ENCODE data around the gene SLC22A3. TPM values are rescaled to one million over a fixed set of nuclear protein-coding genes. Genes with fewer than 3 reads are reported as not detected.

The SLC22A3 gene
- total RNA-seq, 1 experiment from 2014 or later = 2.5 TPM

GRCh38 chr6:160393891-160394653, 45.9 kb downstream of the SLC22A3 start:
- DNase-seq (ENCODE audit: low read depth) = no peak
- in situ Hi-C loops (cut with HindIII; ENCODE audit: low pct_unique_long_range_greater_than_20kb, low sequenced_read_pairs) = no loop called here

DNA sequence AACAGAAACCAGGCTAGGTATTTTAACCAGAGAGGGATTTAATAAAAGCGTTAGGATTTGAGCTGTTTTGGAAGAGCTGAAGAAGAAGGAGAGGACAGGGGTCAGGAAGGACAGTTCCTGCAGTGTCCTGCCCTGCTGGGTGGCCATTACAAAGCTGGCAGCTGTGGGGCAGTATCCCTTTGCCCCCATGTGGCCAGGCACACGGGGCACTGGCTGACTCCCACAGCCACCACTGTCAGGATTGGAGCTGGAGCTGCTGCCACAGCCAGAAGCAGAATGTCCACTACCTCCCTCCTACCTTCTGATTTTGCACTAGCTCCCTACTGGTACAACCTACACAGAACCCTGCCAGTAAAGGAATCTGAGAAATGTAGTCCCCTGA, 46.5 kb downstream of the SLC22A3 start:
- in situ Hi-C loops (cut with HindIII; ENCODE audit: low pct_unique_long_range_greater_than_20kb, low sequenced_read_pairs) = no loop called here
- no peak for DNase-seq (ENCODE audit: low read depth)

DNA sequence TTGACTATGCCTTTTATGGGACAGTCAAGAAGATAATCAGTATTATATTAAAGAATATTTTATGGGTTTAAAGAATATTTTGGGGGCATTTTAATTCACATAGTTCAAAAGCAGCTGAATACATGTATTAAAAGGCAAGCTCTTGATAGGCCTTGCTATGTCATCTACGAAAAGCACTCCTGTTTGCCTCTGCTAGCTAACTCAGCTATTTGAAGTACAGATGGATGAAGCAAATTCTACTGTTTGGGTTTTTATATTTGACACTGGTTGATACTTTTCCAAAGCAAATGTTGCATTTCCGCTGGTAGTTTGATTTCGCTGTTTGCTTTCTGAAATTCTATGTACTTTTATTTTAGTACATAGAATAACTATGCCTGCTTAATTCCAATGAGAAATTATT, 47.0 kb downstream of the SLC22A3 start:
- in situ Hi-C loops (cut with HindIII; ENCODE audit: low pct_unique_long_range_greater_than_20kb, low sequenced_read_pairs) = no loop called here
- no peak for DNase-seq (ENCODE audit: low read depth)

DNA sequence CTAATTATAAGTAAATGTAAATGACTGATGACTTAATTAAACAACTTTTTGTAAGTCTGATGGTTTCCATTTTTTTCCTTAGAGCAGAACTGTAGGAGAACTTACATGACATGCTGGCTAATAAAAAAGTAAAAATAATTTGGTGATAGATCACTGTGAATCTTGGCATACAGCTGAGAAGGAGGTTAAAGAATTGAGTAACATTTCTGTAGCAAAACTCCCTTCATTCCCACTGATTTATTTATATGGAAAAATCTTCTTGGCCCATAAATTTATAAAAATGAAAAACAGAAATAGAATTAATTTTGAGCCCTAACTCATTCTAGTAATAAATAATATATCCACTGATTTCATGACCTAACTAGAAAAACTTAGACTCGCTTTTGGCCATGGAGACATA, 48.1 kb downstream of the SLC22A3 start:
- DNase-seq (ENCODE audit: low read depth) = no peak
- in situ Hi-C loops (cut with HindIII; ENCODE audit: low pct_unique_long_range_greater_than_20kb, low sequenced_read_pairs) = no loop called here

- in situ Hi-C loops (cut with HindIII; ENCODE audit: low pct_unique_long_range_greater_than_20kb, low sequenced_read_pairs) = no loop called here
- no peak for DNase-seq (ENCODE audit: low read depth)
Observed at GRCh38 chr6:160398674-160399271, 50.6 kb downstream of the SLC22A3 start.

DNA sequence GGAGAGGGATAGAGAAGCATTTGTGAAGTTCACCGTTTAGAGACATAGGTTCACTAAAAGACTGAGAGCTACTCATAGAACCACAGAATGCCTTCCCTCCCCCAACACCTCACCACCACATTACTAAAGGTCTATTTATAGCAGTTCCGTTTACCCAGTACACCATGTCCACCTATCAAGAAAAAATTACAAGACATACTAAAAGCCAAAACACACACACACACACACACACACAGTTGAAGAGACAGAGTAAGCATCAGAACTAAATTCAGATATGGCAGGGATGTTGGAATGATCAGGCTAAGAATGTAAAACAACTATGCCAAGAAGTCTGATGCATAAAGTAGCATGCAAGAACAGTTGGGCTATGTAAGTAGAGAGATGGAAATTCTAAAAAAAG, 52.3 kb downstream of the SLC22A3 start:
- in situ Hi-C loops (cut with HindIII; ENCODE audit: low pct_unique_long_range_greater_than_20kb, low sequenced_read_pairs) = no loop called here
- DNase-seq (ENCODE audit: low read depth) = no peak

DNA sequence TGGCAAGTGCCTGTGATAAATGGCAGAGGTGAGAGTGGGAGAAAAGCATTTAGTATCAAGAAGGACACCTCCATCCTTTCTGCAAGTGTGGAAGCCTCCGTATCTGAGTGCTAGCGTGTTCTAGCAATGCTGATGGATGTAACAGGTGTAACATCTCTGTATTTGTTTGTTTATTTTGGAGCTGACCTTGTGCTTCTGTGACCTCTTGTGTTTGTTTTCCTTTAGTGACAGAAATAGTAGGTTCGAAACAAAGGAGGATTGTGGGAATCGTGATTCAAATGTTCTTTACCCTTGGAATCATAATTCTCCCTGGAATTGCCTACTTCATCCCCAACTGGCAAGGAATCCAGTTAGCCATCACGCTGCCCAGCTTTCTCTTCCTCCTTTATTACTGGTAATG, 60.4 kb downstream of the SLC22A3 start:
- in situ Hi-C loops (cut with HindIII; ENCODE audit: low pct_unique_long_range_greater_than_20kb, low sequenced_read_pairs) = no loop called here
- no peak for DNase-seq (ENCODE audit: low read depth)

DNA sequence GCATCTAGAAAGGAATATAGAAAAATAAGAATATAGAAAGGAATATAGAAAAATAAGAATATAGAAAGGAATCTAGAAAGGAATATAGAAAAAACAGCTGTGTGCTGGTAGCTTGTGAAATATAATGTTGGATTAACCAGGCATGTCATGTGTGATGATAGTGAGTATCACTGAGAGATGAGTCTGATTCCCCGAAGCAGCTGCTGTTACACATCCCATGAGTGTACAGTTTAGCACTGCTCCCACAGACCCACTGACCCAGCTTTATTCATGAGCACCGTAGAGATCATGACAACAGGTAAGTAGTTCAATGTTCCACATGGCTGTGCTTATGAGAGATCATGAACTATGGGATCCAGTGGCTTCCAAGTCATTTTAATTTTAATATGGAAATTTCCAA, 64.8 kb downstream of the SLC22A3 start:
- no peak for DNase-seq (ENCODE audit: low read depth)
- in situ Hi-C loops (cut with HindIII; ENCODE audit: low pct_unique_long_range_greater_than_20kb, low sequenced_read_pairs) = no loop called here

DNA sequence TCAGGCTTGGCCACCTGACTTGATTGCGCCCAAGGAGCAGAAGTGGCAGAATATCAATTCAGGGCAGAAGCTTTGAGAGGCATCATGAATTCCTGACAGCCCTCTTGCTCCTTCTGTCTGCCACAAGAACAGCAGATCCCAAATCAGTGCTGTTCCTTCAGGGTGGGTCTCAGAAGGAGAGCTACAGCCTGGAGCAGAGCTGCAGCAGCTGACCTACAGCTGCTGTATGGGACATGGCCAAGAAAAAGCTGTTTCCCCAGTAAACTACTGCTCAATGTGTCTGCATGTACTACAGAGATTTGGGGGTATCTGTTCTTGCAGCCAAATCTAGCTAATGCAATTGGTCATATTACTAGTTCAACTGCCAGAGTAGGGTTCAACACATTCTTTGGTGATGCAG, 69.0 kb downstream of the SLC22A3 start:
- no peak for DNase-seq (ENCODE audit: low read depth)
- in situ Hi-C loops (cut with HindIII; ENCODE audit: low pct_unique_long_range_greater_than_20kb, low sequenced_read_pairs) = no loop called here

DNA sequence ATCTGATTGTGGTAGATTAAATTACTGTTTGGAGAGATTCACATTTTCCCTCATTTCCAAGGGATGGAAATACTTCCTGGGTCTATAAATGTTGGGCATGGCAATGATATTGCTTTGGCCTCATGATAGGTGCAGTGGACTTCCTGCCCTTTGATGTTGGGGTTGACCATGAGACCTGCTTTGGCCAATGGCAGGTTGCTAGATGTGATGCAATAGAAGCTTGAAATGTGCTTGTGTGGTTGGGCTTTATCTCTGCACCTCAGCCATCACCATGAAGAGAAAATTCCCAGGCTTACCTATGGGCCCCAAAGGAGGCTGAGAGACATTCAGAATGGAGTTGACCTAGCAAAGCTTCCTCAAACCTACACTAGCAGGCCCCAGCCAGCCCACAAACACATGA, 69.4 kb downstream of the SLC22A3 start:
- in situ Hi-C loops (cut with HindIII; ENCODE audit: low pct_unique_long_range_greater_than_20kb, low sequenced_read_pairs) = no loop called here

DNA sequence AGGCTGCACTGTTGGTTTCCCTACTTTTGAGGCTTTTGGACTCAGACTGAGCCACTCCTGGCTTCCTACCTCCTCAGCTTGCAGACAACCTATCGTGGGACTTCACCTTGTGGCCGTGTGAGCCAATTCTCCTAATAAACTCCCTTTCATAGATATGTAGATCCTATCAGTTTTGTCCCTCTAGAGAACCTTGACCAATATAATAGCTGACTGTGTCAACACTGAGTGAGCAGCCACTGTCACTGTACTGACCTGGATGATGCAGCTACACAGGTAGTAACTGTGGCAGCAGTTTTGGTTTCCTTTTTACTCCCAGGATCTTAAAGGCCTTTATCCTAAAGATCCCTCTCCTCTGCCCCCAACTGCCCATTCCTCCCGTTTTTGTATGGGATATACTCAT, 70.2 kb downstream of the SLC22A3 start:
- in situ Hi-C loops (cut with HindIII; ENCODE audit: low pct_unique_long_range_greater_than_20kb, low sequenced_read_pairs) = no loop called here
- DNase-seq (ENCODE audit: low read depth) = no peak

More for the DNA sequence above, 69.4 kb downstream of the SLC22A3 start:
- no peak for DNase-seq (ENCODE audit: low read depth)

- in situ Hi-C loops (cut with HindIII; ENCODE audit: low pct_unique_long_range_greater_than_20kb, low sequenced_read_pairs) = no loop called here
- DNase-seq (ENCODE audit: low read depth) = no peak
Observed at GRCh38 chr6:160419488-160419887, 71.3 kb downstream of the SLC22A3 start.

- DNase-seq (ENCODE audit: low read depth) = no peak
- in situ Hi-C loops (cut with HindIII; ENCODE audit: low pct_unique_long_range_greater_than_20kb, low sequenced_read_pairs) = no loop called here
Observed at GRCh38 chr6:160420253-160420968, 72.2 kb downstream of the SLC22A3 start.

- DNase-seq (ENCODE audit: low read depth) = no peak
- in situ Hi-C loops (cut with HindIII; ENCODE audit: low pct_unique_long_range_greater_than_20kb, low sequenced_read_pairs) = no loop called here
Observed at GRCh38 chr6:160420969-160421556, 72.9 kb downstream of the SLC22A3 start.

- DNase-seq (ENCODE audit: low read depth) = no peak
- in situ Hi-C loops (cut with HindIII; ENCODE audit: low pct_unique_long_range_greater_than_20kb, low sequenced_read_pairs) = no loop called here
Observed at GRCh38 chr6:160421854-160422253, 73.7 kb downstream of the SLC22A3 start.

- in situ Hi-C loops (cut with HindIII; ENCODE audit: low pct_unique_long_range_greater_than_20kb, low sequenced_read_pairs) = no loop called here
- no peak for DNase-seq (ENCODE audit: low read depth)
Observed at GRCh38 chr6:160424256-160424655, 76.1 kb downstream of the SLC22A3 start.

DNA sequence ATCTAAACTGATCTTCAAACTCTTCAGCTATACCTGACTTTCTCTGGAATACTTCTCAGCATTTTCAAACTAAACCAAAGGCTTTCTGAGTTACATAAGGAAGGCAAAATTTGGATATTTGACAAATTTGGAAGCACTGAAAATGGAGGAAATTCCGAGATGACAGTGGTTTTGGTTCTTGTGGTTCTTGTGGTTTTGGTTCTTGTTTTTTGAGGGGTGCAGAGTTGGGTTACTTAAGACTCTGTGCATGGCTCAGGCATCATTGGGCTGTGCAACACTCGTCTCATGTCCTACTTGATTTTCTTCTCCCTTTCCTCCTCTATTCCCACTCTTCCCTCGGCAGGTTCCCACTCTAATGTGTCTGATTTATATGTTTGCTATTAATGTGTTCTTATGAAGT, 78.0 kb downstream of the SLC22A3 start:
- in situ Hi-C loops (cut with HindIII; ENCODE audit: low pct_unique_long_range_greater_than_20kb, low sequenced_read_pairs) = no loop called here
- no peak for DNase-seq (ENCODE audit: low read depth)

DNA sequence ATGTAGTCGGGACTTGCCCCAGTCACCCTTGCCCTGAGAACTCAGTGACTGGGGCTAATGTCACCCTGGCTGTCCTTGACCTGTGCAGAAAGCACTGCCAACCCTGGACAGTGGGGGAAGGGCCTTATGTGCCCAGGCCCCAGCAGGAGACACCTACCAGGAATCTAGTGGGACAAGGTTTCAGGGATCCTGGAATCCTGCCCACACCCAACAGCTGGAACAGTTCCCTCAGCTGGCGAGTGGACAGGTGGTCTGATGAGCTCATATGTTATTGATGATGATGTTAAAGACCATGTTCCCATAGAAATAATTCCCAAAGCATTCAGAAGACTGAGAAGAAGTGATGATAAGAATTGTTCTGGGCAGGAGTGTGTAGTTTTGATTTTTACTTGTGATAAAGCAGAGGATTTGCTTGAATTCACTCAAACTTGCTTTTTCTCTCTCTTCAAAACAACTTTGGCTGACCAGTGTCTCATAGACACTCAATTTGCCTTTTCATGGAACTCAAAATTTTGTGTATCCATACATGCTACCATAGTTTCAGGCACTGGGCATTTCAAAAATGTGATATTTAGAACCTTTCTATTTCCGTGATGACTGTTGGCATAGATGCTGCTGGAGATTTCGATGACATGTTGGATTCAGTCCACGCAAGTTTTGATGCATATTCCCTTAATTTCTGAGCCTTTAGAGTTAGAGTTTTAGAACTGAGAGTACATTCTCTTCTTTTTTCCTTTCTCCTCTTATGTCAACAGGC, 79.3 kb downstream of the SLC22A3 start:
- in situ Hi-C loops (cut with HindIII; ENCODE audit: low pct_unique_long_range_greater_than_20kb, low sequenced_read_pairs) = no loop called here
- no peak for DNase-seq (ENCODE audit: low read depth)

DNA sequence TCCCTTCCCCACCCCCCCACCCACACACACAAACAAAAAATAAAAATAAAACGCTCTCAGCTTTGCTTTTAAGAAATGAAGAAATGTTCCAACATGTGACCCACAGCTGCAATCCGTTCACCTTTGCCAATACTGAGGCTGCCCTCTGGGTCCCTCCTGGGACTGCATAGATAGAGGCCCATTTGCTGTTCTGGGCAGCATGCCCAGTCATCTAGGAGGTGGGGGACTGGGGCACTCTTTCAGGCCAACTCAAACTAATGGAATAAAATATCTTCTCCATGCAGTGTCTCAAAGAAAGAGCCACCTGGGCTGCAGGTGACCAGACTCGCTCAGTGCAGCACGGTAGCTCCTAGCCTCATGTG, 79.9 kb downstream of the SLC22A3 start:
- no peak for DNase-seq (ENCODE audit: low read depth)

More for the DNA sequence above, 79.9 kb downstream of the SLC22A3 start:
- in situ Hi-C loops (cut with HindIII; ENCODE audit: low pct_unique_long_range_greater_than_20kb, low sequenced_read_pairs) = no loop called here
